Measurements from ENCODE around the gene AUTS2. TPM values are rescaled to one million over a fixed set of nuclear protein-coding genes. Genes with fewer than 3 reads are reported as not detected.

AUTS2 gene
- total and polyA plus RNA-seq, 2 of the 8 experiments (the other 6 are each of a cell fraction or from before 2014, with no cell fraction given) = 25.9 to 101 TPM

- no peak for TF ChIP-seq BRCA1 (IDR thresholded peaks at IDR 0.05; ENCODE audit: low read depth, low read length)
- TF ChIP-seq HDAC2 (IDR thresholded peaks at IDR 0.05; ENCODE audit: borderline replicate concordance in 1 of 2, low read depth in 2 of 2, low read length in 2 of 2) = no peak
- TF ChIP-seq GABPA (IDR thresholded peaks at IDR 0.05; ENCODE audit: borderline replicate concordance, insufficient read depth, low read length) = no peak
- no peak for TF ChIP-seq ASH2L (IDR thresholded peaks at IDR 0.05; ENCODE audit: low read length)
- no peak for TF ChIP-seq TEAD4 (IDR thresholded peaks at IDR 0.05; ENCODE audit: low read depth, low read length)
These were observed 258.7 kb downstream of the AUTS2 start (continued) for GRCh38 chr7:69857014-69857413.
